HL-60 (cell line): ENCODE results near the gene STAMBPL1.

Experiments
- DNase-seq, 2 experiments: peaks; one replicate each; pipeline ENCODE4 v3.0.0-alpha.2; 2010 to 2020; ENCODE audit warnings: low read depth in 1 of 2, low spot score in 1 of 2
- H3K27ac ChIP-seq: fragments of 250-450 bp; sonication (Bioruptor Pico); replicated peaks from 2 replicates; pipeline ENCODE4 v1.5.1; 2020; ENCODE audit warnings: mild to moderate bottlenecking, moderate library complexity
- H3K27me3 ChIP-seq: fragments of 250-450 bp; sonication (Bioruptor Pico); 2 replicates; pipeline ENCODE4 v1.5.1; 2021; ENCODE audit warnings: mild to moderate bottlenecking, moderate library complexity; ENCODE audit not compliant: insufficient read depth, poor library complexity, severe bottlenecking
- H3K4me3 ChIP-seq: replicated peaks from 2 replicates; pipeline ENCODE4 v1.5.1; 2011; ENCODE audit warnings: mild to moderate bottlenecking, control low read depth, low read length; ENCODE audit not compliant: insufficient read depth
- CTCF ChIP-seq: IDR thresholded peaks from one replicate; pipeline ENCODE4 v1.5.1; 2011; ENCODE audit warnings: low read length, control low read depth, inconsistent platforms; ENCODE audit not compliant: insufficient read depth
- GABPA ChIP-seq: IDR thresholded peaks from 2 replicates; pipeline ENCODE4 v1.6.1; 2012; ENCODE audit warnings: low read depth
- POLR2AphosphoS5 ChIP-seq: IDR thresholded peaks from 2 replicates; pipeline ENCODE4 v1.6.1; 2012; ENCODE audit warnings: low read depth
- SPI1 ChIP-seq: IDR thresholded peaks from 2 replicates; pipeline ENCODE4 v1.6.1; 2012; ENCODE audit warnings: low read depth, mild to moderate bottlenecking, borderline replicate concordance
- TF ChIP-seq, protein P1 (sequence below): IDR thresholded peaks from 2 replicates; pipeline ENCODE4 v1.6.1; 2012; ENCODE audit warnings: low read depth; ENCODE audit not compliant: insufficient replicate concordance

STAMBPL1 gene

GRCh38 chr10:88916986-88917385 is 36.9 kb downstream of the STAMBPL1 start:
- no peak for TF ChIP-seq CTCF
- TF ChIP-seq SPI1: no peak
- TF ChIP-seq, protein P1, sequence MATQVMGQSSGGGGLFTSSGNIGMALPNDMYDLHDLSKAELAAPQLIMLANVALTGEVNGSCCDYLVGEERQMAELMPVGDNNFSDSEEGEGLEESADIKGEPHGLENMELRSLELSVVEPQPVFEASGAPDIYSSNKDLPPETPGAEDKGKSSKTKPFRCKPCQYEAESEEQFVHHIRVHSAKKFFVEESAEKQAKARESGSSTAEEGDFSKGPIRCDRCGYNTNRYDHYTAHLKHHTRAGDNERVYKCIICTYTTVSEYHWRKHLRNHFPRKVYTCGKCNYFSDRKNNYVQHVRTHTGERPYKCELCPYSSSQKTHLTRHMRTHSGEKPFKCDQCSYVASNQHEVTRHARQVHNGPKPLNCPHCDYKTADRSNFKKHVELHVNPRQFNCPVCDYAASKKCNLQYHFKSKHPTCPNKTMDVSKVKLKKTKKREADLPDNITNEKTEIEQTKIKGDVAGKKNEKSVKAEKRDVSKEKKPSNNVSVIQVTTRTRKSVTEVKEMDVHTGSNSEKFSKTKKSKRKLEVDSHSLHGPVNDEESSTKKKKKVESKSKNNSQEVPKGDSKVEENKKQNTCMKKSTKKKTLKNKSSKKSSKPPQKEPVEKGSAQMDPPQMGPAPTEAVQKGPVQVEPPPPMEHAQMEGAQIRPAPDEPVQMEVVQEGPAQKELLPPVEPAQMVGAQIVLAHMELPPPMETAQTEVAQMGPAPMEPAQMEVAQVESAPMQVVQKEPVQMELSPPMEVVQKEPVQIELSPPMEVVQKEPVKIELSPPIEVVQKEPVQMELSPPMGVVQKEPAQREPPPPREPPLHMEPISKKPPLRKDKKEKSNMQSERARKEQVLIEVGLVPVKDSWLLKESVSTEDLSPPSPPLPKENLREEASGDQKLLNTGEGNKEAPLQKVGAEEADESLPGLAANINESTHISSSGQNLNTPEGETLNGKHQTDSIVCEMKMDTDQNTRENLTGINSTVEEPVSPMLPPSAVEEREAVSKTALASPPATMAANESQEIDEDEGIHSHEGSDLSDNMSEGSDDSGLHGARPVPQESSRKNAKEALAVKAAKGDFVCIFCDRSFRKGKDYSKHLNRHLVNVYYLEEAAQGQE: no peak
- no peak for TF ChIP-seq POLR2AphosphoS5
- TF ChIP-seq GABPA: no peak
- H3K27ac ChIP-seq: no peak overlapping the region
- H3K27me3 ChIP-seq: no peaks in the 10 kb centered on the region
- DNase-seq: no peak
- H3K4me3 ChIP-seq: no peak overlapping the region

DNA sequence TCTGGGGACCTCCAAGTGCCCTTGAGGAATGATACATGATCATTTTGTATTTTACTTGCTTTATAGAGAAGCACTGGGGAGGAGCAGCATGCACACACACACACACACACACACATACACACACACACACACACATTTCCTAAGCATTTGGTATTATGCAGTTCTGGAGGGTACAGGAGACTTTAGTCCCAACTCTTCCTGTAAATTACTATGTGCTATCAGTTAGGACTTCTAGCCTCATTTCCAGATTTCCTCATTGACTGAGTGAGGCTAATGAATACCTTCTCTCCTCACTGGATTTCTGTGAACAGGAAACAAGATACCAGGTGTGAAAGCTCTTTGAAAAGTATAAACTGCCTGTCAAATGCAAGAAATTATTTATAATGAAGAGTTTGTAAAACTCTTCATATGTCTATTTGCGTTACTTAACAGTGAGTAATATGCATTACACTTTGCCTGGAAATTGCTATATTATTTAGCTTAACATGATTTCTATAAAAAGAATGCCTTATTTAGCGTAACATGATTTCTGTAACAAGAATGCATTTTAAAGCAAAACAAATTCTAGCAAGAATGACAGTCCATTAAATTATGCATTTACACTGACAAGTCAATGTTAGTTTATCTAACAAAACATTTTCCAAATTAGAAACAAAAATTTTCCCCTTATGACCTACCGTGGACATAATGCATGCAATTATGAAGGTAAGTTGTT is 38.3 kb downstream of the STAMBPL1 start:
- Histone ChIP-seq H3K27ac (no peak overlapping the region), H3K4me3 (no peak overlapping the region), H3K27me3 (no peaks in the 10 kb centered on the region)
- no peak for DNase-seq
- no peak for TF ChIP-seq SPI1
- no peak for TF ChIP-seq POLR2AphosphoS5
- TF ChIP-seq GABPA: no peak
- no peak for TF ChIP-seq CTCF
- TF ChIP-seq, protein P1: no peak

DNA sequence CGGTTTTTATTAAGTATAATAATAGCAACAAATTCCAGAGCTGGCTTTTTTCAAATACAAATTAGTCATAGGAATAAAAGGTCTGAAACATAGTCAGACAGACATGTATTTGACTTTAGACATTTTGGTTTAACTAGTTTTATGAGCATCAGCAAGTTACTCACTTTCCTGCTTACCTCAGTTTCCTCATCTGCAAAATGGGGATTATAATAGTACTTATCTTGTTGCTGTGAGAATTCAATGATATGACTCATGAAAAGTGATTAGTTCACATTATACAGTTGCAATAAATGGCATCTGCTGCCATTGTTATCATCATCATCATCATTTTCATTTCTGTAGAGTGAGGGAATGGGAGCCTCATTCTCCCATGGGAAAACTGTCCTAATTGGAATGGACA is 39.0 kb downstream of the STAMBPL1 start:
- no peak overlapping the region for H3K4me3 ChIP-seq
- TF ChIP-seq, protein P1: no peak
- TF ChIP-seq POLR2AphosphoS5: no peak
- TF ChIP-seq CTCF: no peak
- no peak for TF ChIP-seq SPI1
- TF ChIP-seq GABPA: no peak
- no peaks in the 10 kb centered on the region for H3K27me3 ChIP-seq
- DNase-seq: no peak
- H3K27ac ChIP-seq: no peak overlapping the region
